HT-29 (cell line): ENCODE measurements around the gene GABRA5. TPM values are rescaled to one million over a fixed set of nuclear protein-coding genes. Genes with fewer than 3 reads are reported as not detected.

ENCODE experiments used
- DNase-seq: peaks from one replicate; pipeline ENCODE4 v3.0.0-alpha.2; 2015; ENCODE audit warnings: low spot score
- total RNA-seq: library from RNA; depleted of rRNA; stranded (reverse); fragments of >200 nt; shearing (Covaris generic); gene quantifications from 2 replicates; pipeline ENCODE4 v1.2.3, GENCODE V29; 2014

The GABRA5 gene
- total RNA-seq, 1 experiment from 2014 or later, result not detected

DNA sequence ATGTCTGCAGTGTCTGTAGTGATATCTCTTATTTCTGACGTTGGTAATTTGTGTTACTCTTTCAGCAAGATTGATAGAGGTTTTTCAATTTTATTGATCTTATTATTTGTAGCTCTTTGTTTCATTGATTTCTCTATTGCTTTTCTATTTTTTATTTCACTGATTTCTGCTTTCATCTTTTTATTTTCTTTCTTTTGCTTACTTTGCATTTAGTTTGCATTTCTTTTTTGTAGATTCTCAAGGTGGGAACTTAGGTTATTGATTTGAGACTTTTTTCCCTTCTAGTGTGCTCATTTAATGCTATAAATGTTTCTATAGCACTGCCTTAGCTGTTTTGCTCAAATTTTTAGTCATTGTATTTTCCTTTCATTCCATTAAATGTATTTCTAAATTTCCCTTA lies 54.6 kb downstream of the GABRA5 start:
- DNase-seq, result no peak

DNA sequence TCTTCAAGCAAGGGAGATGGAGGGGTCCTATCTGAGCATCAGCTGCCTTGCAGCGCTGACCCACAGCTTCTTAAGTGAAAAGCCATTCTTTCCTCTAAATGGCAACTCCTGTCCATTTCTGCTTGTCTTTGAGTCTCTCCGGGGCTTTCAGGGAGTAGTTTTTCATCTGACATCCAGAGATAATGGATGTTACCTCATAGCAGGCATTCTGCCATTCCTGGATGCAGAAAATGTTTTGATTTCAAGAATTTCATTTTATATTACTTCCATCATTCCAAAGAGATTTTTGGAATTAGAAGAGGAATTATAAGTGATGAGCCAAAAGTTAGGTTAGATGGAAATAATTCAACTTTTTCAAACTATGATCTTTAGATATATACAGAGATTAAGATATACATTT lies 59.2 kb downstream of the GABRA5 start:
- DNase-seq, result no peak

- no peak for DNase-seq
These were observed 61.2 kb downstream of the GABRA5 start for GRCh38 chr15:26928051-26928450.

DNA sequence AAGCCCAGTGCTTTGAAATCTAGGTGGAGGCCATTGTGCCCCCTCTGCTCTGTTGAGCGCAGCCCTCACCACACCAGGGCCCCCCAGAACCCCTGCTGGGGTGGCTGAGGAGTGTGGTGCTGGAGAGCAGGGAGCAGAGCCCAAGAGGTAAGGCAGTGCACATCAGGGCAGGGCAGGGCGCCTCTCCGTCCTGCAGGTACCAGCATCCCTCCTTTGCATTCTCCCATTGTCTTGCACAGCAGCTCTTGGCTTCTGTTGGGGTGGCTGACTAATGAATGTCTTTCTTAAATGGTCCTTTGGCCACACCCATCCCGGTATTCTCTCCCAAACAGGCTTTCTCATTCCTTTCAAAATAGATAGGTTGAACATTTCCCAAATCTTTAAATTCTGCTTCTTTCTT lies 62.7 kb downstream of the GABRA5 start:
- no peak for DNase-seq

- DNase-seq, result no peak
These were observed 68.0 kb downstream of the GABRA5 start for GRCh38 chr15:26934848-26935247.

GRCh38 chr15:26935322-26935721 lies 68.5 kb downstream of the GABRA5 start:
- DNase-seq, result no peak

DNA sequence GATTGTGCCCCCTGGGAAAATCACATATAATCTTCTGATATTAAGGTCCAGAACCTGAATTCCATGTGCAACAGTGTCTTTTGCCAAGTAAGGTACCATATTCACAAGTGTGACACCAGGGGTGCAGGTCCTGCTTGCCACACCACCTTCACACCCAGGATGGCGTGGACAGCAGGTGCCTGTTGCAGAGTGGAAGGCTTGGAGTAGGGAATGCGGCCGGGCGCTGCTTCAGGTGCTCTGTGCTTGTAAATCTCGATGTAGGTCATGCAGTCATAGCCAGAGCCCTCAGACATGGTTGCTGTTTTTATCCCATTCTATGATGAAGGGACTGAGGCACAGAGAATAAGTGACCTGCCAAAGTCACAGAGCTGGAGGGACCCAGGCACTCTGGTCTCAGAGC lies 69.6 kb downstream of the GABRA5 start:
- DNase-seq, result no peak

DNA sequence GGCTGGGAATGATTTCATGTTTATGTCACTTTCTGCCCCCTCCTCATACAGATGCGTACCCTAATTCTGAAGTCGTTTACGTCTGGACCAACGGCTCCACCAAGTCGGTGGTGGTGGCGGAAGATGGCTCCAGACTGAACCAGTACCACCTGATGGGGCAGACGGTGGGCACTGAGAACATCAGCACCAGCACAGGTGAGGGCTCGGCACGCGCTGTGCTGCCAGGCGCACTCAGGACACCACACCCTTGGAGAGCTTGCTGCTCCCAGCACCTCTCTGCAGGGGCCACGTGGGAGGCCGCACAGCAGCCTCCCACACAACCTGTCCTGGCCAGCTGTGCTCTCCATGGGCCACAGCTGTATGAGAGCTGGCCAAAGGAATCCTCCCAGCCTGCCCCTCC lies 70.3 kb downstream of the GABRA5 start:
- no peak for DNase-seq

GRCh38 chr15:26939398-26939797 lies 72.5 kb downstream of the GABRA5 start:
- no peak for DNase-seq

- DNase-seq, result no peak
These were observed 74.6 kb downstream of the GABRA5 start for GRCh38 chr15:26941489-26941888.

DNA sequence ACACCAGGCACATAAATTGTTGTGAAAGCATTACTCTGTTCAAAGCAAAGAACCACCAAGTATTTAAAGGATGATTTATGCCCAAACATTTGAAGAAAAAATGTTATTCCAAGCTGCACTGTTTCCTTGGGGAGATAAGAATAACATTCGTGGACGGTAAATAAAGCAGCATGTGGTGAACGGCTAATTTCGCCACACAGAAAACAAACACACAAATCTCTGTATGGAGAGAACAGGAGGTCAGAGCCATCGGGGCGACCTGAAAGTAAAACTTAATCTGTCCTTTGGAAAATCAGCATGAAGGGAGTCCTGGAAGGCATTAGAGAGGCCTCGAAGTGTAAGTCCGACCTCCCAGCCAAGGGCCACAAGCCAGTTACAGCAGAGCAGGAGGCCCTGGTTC lies 77.0 kb downstream of the GABRA5 start:
- no peak for DNase-seq

DNA sequence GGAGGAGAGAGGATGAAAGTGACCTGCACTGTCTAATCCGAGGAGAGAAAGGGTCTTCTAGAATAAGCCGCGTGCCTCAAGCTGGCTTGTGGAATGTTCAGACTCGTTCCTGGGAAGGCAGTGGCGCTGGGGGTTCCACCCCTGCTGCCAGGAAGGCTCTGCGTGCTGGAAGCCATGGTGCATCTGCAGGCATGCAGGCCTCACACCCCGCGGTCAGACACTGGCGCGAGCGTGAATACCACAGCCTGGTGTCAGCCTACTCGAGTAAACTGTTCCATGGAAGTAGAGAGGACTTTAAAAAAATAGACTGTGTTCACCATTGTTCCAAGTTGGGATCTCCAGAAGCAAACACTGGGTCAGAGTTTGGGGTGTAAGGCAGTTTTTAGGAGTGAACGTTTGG lies 78.2 kb downstream of the GABRA5 start:
- DNase-seq, result no peak

DNA sequence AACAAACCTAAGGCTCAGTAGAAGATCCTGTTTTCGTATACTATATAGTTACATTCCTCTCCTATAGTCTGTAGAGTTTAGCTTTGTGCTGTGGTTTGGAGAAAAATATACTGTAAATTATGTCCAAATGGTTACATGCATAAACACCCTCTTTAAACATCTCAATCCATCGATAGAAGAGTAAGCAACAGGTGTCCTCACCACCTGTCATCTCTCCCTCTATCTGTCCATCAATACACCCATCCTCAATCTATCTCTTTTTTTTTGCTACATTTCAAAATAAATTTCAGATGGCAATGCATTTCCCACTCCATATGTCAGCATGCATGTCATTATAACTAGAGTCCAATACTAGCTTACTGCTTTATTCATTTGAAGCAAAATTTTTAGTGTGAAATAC lies 83.1 kb downstream of the GABRA5 start:
- no peak for DNase-seq

GRCh38 chr15:26954403-26954802 lies 87.5 kb downstream of the GABRA5 start:
- no peak for DNase-seq

GRCh38 chr15:26967719-26968269 lies 100.9 kb downstream of the GABRA5 start:
- no peak for DNase-seq

- DNase-seq, result no peak
These were observed 101.9 kb downstream of the GABRA5 start for GRCh38 chr15:26968806-26969205.

GRCh38 chr15:26970712-26971210 lies 103.9 kb downstream of the GABRA5 start, which contains the start of gene GABRG3:
Gene GABRG3 (plus strand): TSS chr15:26971181.
- no peak for DNase-seq

GRCh38 chr15:26971271-26972018 lies 104.6 kb downstream of the GABRA5 start:
- no peak for DNase-seq

DNA sequence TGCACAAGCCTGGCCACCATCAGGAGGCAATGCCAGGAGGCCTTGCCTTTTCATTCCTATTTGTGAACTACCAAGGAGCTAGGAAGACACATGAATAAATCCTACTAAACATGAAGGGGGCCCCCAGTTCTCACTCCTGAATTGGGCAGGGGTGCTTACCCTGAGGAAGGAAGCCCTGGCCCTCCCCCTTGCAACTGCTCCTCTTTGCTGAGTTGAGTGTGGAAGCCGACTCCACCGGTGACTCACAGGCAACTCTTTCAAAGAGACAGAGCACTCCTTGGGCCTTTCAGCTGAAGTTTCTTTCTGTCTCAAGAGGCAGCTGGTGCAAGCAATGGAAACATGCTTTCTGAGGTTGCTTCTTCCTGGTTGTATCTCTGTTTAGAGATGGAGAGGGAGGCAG lies 105.8 kb downstream of the GABRA5 start:
- DNase-seq, result no peak

GRCh38 chr15:26974120-26974780 lies 107.4 kb downstream of the GABRA5 start:
- peak; percentile 47 for DNase-seq

GRCh38 chr15:26981492-26981891 lies 114.6 kb downstream of the GABRA5 start:
- DNase-seq, result no peak

- peak; percentile 7 for DNase-seq
These were observed 117.0 kb downstream of the GABRA5 start for GRCh38 chr15:26983822-26984221.

- no peak for DNase-seq
These were observed 118.2 kb downstream of the GABRA5 start for GRCh38 chr15:26985050-26985449.
